Cardiac muscle cell (in vitro differentiated cells and primary cell): ENCODE measurements around the gene KDM2A. TPM values are rescaled to one million over a fixed set of nuclear protein-coding genes. Genes with fewer than 3 reads are reported as not detected.
"Not testable (repeated sequence)": the region's sequence is repeated elsewhere in the genome, so short reads cannot be mapped to it uniquely, and the experiment has no call there.

Experiments
- DNase-seq, 2 donors: peaks; one replicate each; pipeline versions ENCODE4 v3.0.0 to v3.0.0-alpha.2; 2010 to 2017; ENCODE audit warnings: low read depth in 1 of 2, low spot score in 1 of 2
- H3K27ac ChIP-seq: fragments of 200-600 bp; sonication (generic); 2 replicates; pipeline ENCODE4 v1.5.1; 2016
- H3K27me3 ChIP-seq: fragments of 200-600 bp; sonication (generic); 2 replicates; pipeline ENCODE4 v1.6.0; 2016; ENCODE audit warnings: control low read depth
- H3K36me3 ChIP-seq: fragments of 200-600 bp; sonication (generic); 2 replicates; pipeline ENCODE4 v1.5.1; 2016; ENCODE audit warnings: control low read depth
- H3K4me1 ChIP-seq: fragments of 200-600 bp; sonication (generic); 2 replicates; pipeline ENCODE4 v1.8.1; 2017; ENCODE audit warnings: low read depth, mild to moderate bottlenecking, mixed run types
- H3K4me3 ChIP-seq: fragments of 200-600 bp; sonication (generic); 2 replicates; pipeline ENCODE4 v1.5.1; 2016; ENCODE audit warnings: mild to moderate bottlenecking
- H3K9me3 ChIP-seq: fragments of 200-600 bp; sonication (generic); 2 replicates; pipeline ENCODE4 v1.5.1; 2017; ENCODE audit warnings: low read depth, mild to moderate bottlenecking, control low read depth
- CTCF ChIP-seq: IDR thresholded peaks from 2 replicates; pipeline ENCODE4 v1.5.1; 2012; ENCODE audit warnings: low read depth, mild to moderate bottlenecking, low read length
- polyA plus RNA-seq: library from polyadenylated mRNA; unstranded; fragments of >200 nt; fragmentation: Nextera tagmentation; extraction: Ambion mirVana; gene quantifications from 2 replicates; pipeline ENCODE4 v1.2.1, GENCODE V29; 2016
- total RNA-seq: library from RNA; depleted of rRNA; stranded (reverse); fragments of >200 nt; gene quantifications from 2 replicates; pipeline ENCODE4 v1.2.3, GENCODE V29; 2016

Gene KDM2A
- total and polyA plus RNA-seq, 2 experiments from 2014 or later, result 17.6 to 37.8 TPM

GRCh38 chr11:67233584-67234190 is 114.6 kb downstream of the KDM2A start:
- TF ChIP-seq CTCF, result no peak
- no peaks in the 10 kb centered on the region for H3K9me3 ChIP-seq
- H3K4me3 ChIP-seq, result no peak overlapping the region
- peak overlapping the region; percentile 25 for H3K27ac ChIP-seq
- H3K4me1 ChIP-seq, result peaks cover 11% of the 10 kb centered on the region
- peaks cover 36% of the 10 kb centered on the region for H3K36me3 ChIP-seq
- DNase-seq, result no peak
- H3K27me3 ChIP-seq, result no peaks in the 10 kb centered on the region

- peaks cover 28% of the 10 kb centered on the region for H3K36me3 ChIP-seq
- peaks cover 19% of the 10 kb centered on the region for H3K4me1 ChIP-seq
- not testable (repeated sequence) for H3K27me3 ChIP-seq, H3K27ac ChIP-seq, H3K9me3 ChIP-seq, H3K4me3 ChIP-seq, DNase-seq
Measured at GRCh38 chr11:67234571-67234970, 115.5 kb downstream of the KDM2A start.

GRCh38 chr11:67237574-67237973 is 118.5 kb downstream of the KDM2A start:
- Histone ChIP-seq H3K4me1 (peaks cover 30% of the 10 kb centered on the region), H3K27ac (peak overlapping the region; percentile 94), H3K9me3 (no peaks in the 10 kb centered on the region), H3K36me3 (peaks cover 5% of the 10 kb centered on the region), H3K4me3 (no peak overlapping the region), H3K27me3 (no peaks in the 10 kb centered on the region)
- DNase-seq, result no peak
- TF ChIP-seq CTCF, result no peak

DNA sequence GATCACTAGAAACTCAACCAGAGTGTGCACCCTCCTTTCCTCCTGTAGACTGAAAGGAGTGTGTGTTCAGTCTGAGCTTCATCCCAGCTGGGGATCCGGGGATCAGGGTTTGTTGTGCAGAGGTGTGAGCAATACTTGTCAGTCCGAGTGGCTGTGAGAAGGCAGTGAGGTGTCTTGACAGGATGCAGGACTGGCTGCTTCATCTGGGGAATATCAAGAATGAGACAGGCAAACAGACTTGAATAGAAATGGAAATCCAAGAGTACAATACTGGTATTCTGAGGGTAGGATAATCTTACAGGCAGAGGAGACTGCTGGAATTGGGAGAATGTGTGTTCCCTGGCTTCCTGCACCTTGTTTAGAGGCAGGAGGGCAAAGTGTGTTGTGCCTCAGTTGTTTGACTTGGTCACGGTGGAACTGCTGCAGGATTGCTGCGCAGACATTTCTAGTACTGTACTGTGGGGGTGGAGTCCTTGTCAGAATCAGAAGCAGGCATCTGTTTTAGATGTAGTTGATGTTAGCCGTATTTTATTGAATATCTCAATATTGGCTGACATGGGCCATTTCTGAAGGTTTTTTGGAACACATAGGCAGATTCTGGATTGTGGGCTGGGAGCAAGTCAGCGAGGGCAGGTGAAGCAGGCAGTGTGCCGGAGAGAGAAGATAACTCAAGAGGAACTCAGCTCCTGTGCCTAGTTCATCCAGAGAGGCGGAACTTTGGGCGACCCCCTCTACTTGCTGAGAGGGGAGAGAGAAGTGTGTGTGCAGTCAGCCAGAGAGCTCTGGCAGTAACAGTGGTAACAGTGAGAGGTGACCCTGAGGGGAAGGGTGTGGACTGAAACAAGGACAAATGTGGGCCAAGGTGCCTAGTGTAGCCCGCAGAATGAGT is 120.1 kb downstream of the KDM2A start:
- Histone ChIP-seq H3K36me3 (peaks cover 6% of the 10 kb centered on the region), H3K9me3 (no peaks in the 10 kb centered on the region), H3K27ac (peak overlapping the region; percentile 94), H3K4me3 (peak overlapping the region; percentile 11), H3K4me1 (peaks cover 30% of the 10 kb centered on the region), H3K27me3 (no peaks in the 10 kb centered on the region)
- DNase-seq, result peak; percentile 19 to 79
- TF ChIP-seq CTCF, result no peak

DNA sequence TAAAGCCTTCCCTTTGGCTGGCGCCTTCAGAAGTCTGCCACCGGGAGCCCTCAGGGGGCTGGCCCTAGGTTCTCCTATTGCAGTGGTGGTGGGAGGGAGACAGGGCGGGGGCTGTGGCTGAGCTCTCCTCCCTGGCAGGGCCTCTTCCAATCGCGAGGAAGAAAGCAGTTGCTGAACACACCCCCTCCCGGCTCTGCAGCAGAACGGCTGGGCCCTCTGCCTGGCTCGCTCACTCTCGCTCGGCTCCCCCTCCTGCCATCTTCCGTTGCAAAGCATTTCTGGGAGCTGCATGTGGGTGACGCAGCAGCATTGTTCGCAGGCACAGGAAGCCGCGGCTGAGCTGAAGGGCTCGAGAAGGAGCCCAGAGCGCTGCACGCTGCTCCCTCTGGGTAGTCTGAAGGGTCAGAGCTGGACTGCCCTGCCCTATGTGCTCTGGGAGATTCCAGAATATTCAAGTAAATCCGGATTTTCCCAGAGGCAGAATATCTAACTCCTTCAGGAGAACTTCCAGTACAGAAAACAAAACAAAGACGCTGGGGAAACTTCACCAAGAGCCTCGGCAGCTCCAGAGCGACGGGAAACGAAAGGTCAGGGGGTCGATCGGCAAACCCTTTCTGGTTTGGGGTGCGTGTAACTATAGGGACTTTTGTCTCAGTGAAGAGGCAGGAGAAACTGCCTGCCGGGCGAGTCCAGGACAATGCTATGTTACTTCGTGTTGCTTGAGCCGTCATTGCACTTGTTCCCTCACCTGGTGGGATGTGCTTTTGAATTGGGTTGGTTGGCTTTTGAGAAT is 120.9 kb downstream of the KDM2A start:
- no peaks in the 10 kb centered on the region for H3K27me3 ChIP-seq
- H3K36me3 ChIP-seq, result peaks cover 11% of the 10 kb centered on the region
- peak; percentile 16 for TF ChIP-seq CTCF
- peak; percentile 99 for DNase-seq
- peak overlapping the region; percentile 58 for H3K4me3 ChIP-seq
- no peaks in the 10 kb centered on the region for H3K9me3 ChIP-seq
- peak overlapping the region; percentile 94 for H3K27ac ChIP-seq
- H3K4me1 ChIP-seq, result peaks cover 30% of the 10 kb centered on the region
